ENCODE results near the gene TFDP1.

DNA sequence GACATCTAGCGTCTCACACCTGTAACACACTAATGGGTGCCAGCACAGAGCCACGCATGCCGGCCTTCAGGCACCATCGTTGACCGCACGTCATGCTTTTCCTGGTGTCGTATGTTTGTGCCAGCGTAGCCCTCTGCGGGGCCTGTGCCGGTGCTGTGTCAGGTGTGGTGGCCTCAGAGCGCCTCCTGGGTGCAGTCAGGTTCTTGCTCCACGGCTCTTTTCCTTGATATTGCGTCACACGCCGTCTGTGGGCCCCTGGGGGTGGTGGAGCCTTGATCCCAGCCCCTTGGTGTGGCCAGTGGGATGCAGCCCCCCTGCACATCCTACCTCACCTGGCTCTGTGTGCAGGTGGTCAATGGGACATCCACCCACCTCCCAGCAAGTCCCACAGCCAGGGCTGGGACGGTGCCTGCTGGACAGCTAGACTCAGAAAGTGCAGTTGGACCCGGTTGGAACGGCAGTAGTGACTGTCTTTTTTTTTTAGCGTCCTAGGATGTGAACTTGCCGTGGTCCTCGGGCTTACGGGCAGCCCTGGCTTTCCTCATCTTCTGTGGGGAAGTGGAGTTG, 24.5 kb downstream of the TFDP1 start:
- TF ChIP-seq, protein P1, sequence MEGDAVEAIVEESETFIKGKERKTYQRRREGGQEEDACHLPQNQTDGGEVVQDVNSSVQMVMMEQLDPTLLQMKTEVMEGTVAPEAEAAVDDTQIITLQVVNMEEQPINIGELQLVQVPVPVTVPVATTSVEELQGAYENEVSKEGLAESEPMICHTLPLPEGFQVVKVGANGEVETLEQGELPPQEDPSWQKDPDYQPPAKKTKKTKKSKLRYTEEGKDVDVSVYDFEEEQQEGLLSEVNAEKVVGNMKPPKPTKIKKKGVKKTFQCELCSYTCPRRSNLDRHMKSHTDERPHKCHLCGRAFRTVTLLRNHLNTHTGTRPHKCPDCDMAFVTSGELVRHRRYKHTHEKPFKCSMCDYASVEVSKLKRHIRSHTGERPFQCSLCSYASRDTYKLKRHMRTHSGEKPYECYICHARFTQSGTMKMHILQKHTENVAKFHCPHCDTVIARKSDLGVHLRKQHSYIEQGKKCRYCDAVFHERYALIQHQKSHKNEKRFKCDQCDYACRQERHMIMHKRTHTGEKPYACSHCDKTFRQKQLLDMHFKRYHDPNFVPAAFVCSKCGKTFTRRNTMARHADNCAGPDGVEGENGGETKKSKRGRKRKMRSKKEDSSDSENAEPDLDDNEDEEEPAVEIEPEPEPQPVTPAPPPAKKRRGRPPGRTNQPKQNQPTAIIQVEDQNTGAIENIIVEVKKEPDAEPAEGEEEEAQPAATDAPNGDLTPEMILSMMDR (conservative IDR thresholded peaks at IDR 0.05; ENCODE audit: low read length) = no peak
- TF ChIP-seq EZH2phosphoT487 (IDR thresholded peaks at IDR 0.05; ENCODE audit: borderline replicate concordance, low read depth, low read length) = no peak
